Stimulated activated CD8-positive, alpha-beta memory T cell treated with anti-CD3 and anti-CD28 coated beads, Interleukin-7, amount 100 ng/mL, for 1 hour (primary cell): Measurements from ENCODE around the gene GLYAT.
"Not testable (repeated sequence)": the region's sequence is repeated elsewhere in the genome, so short reads cannot be mapped to it uniquely, and the experiment has no call there.

Experiments used
- DNase-seq, 2 donors: peaks; one replicate each; pipeline ENCODE4 v3.0.0-alpha.2; 2020; ENCODE audit warnings: low read depth in 2 of 2

Gene GLYAT

DNA sequence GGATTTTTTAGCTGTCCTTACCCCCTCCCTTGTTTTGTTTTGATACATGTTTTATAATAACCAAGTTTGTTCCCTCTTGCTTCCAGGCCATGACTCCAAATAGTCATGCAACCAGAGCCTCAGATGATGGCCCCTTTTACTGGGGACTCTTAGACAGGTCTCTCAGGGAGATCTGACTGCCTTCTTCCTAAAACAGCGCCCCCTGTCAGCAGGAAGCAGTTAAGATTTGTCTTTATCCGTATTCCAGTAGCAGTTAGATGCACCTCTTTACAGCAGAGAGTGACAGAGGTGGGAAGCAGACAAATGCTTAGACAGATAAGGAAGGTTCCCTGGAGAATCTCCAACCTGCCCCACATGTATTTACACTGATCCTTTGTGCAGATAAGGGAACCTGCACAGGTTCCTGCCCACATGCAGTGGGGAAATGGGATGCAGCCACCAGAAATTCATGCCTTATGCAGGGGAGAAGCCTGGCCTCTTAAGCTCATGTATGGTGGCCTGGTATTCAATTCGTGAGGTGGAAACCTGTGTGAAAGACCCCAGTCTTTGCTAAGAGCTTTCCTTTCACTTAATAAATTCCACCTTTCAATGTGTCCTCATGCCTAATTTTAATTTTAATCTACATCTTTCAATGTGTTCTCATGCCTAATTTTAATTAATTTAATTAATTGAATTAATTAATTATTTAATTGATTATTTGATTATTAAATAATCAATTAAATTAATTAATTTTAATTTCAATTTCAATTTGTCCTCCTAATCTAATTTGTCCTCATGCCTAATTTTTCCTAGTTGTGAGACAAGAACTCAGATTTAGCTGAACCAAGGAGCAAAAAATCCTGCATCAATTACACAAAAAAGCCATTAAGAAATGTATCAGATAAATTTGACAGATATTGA is 11.5 kb upstream of the GLYAT start:
- DNase-seq, result no peak

DNA sequence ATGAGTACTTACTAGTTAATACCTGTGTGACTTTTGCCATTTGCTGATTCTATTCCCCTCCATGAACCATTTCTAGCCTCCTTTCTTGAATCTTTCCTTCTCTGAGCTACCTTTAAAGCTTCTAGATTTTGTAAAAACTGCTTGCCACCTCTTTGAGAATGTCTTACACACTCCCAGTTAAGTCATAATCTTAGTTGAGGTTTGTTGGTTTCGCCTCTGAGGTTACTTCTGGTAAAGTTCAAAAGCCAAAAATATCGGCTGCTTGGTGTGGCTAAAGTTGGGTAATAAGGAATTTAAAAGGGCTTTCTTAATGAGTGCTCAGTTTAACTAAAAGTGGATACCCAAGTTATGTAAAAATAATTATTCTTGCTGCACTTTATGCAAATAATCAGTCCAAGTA is 10.4 kb upstream of the GLYAT start:
- DNase-seq, result no peak

DNA sequence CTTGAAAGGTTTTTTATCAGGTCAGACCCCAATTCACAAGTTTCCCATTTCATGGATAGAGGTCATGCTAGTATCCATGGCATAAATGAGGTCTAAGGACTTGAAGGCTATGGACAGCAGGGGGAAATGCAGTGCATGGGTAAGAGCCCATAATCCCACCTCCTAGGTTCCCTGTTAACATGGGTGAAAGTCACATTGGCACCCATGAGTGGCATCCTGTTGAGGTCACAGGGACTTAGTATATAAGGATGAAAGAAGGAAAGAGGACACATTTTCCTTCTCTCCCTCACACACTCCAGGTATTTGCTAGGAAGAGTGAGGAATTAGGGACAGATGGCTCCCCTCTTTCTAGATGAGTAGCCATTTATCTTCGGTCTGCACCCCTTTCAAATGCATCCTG is 9.4 kb upstream of the GLYAT start:
- no peak for DNase-seq

DNA sequence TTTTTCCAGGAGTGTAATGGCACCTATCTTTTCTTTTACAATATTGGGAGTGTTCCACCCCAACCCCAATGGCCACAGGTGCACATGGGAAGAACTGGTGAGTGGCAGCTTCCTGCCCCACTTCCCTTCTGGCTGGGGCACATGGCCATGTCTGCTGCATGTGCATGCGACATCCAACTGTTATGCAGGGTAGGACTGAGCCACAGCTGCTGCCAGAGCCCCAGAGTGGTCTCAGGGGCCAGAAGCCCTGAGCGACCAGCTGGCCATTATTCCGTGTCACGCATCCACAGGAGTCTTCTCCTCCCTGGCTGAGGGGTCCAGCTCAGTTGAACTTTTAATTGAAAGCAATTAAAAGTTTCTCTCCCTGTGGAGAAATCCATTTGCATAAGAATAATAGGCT is 8.7 kb upstream of the GLYAT start:
- DNase-seq, result no peak

DNA sequence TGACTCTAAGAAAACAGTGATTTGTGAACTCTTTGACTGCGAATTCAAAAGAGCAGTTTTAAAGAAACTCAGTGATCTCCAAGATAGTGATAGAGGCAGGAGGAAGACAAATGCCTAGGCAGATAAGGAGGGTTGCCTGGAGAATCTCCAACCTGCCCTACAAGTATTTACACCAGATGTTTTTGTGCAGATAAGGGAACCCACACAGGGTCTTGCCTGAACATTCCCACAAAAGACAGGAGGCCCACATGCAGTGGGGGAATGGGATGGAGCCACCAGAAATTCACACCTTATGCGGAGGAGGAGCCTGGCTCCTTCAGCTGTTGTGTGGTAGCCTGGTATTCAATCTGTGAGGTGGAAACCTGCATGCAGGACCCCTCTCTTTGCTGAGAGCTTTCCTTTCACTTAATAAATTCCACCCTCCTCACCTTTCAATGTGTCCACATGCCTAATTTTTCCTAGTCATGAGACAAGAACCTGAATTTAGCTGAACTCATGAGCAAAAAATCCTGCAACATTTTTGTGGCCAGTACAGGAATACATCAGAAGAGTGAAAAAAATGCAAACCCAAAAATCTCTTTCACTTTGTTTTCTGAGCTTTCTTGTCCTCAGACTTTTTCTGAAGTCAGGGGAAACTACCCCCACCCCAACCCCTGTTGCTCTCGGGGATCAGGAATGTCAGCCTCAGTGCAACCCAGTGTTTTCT is 8.1 kb upstream of the GLYAT start:
- DNase-seq, result no peak

DNA sequence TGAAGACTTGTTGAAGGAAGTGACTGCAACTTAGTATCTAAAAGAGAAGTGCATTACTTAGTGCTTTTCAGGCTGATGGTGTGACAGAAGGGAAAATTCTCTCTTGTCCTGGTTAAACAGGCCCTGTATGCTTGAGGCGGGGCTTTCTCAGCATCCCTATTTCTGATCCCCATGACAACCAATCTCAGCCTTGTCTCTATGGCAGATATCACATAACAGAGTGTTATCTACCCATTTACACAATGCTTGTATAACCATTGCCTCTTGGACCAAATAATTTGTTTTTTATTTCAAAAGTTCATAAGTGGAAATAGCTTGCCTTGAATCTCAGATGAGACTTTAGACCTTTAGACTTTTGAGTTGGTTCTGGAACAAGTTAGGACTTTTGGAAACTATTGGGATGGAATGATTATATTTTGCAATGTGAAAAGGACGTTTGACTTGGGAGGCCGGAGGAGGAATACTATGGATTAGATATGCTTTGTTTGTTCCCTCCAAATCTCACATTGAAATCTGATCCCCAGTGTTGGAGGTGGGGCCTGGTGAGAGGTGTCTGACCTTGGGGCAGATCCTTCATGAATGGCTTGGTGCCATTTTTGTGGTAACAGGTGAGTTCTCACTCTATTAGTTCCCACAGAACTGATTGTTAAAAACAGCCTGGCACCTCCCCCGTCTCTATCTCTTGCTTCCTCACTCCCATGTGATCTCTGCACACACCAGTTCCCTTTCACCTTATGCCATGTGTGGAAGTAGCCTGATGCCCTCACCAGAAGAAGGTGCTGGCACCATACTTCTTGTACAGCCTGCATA is 3.1 kb upstream of the GLYAT start:
- no peak for DNase-seq

DNA sequence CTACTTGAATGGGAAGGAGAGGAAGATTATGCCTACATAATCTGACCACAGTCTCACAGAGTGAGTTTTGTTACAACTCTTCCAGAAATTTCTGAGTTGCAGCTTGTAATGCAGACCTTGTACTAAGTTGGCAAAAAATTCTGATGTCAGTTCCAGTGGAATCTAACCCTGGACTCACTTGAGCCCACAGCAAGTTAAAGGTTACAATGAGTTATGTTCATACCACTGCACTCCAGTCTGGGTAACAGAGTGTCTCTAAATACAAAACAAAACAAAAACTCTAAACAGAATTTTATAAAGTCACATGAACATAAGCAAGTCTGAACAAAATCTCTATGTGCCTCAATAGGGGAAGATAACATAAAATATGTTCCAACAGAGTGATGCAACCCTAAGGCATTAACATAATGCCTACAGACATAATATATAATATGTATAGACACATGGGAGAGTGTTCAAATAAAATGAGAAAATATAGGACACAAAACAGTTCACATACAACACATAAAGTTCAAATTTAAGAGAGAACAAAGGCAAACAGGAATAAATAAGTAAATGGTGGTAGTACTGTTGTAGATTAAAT is 1.1 kb downstream of the GLYAT start:
- no peak for DNase-seq

DNA sequence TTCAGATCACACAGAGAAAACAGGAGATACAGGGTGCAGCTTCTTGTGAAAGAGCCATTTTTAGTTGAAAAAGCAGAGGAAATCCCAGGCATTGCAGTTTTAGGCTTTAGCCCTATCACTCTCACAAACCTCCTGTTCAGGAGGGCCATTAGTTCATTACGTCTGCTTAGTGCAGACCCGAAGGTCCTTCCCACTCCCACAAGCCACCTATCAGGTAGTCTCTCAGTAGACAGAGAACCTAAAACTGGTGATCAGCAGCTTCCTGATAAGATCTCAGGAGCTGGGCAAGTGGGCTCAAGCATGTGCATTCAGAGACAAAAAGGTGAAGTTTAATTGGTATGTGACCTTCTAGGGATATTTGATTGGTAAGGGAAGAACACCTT is 4.3 kb downstream of the GLYAT start:
- DNase-seq, result no peak

DNA sequence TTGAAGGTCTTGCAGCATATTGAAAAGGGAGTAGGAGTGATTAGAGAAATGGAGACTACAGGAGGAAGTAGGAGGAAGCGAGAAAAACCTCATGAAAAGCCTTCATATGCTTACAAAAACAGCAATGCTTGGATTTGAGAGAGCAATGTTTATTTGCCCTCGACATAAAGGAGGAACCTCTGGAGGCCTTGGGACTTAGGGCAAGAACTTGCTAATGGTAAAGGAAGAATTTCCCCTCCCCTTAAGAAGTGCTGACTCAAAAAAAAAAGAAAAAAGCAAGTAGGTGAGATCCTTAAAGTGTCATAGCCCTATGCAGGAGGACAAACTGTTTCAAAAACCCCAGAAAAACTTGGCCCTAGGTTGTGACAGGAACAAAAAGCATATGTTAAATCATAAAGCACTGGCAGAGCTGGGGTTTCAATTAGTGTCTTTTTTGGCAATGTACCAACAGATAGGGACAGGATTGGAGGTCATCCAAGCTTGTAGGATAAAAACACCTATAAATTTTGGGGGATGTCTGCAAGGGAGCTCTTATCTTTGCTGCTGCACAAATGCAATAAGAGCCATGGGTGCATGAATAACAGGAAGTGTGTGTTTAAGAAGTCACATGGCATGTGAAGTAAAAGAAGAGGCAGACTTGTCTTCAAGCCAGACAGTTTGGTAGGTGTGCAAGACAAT is 4.9 kb downstream of the GLYAT start:
- DNase-seq, result no peak

DNA sequence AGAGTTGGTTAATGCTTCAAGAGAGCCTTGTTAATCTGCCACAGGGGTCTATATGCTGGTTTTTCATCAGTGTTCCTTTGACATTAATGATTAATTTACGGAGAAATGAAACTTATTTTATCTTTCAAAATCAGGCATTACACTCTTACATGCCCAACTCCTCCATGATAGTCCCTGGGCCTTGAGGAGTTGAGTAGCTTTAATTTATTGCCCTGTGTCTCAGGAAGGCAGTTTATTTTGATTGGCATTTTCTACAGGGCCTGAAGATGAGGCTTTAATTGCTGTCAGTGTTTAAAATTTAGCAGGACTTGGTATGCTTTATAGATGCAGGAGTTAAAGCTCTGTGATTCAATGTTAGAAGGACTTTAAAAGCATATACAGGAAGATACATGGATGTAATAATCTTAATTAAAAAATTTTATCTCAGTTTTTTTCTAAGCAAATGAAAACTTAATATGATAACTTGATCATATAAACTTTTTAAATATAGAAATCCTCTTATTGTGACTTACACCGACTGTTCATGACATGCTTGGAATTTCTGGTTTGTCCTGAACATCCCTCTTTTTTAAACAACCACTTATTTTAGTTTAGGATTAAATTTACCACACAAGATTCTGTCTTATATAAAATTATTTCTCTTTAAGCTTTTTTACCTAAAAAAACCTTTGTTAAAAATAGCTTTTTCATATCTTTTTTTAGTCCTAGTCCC is 12.2 kb downstream of the GLYAT start:
- DNase-seq, result no peak

DNA sequence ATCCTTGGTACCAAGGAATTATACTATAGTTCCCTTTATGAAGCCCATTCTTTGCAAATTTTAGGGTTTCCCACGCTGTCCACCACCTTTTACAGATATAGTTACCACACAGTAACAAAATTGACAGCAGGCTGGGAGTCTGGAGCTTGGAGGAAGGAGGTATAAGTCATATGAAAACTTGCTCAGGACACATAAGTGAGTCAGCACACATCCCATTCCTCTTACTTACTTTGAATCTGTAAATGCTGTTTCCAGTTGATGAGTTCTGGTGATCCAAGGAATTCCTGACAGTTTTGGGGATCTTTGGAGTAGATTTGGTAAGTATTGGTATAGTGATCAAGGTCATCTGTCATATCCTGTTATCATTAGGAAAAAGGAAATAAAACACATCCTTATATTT is 19.2 kb downstream of the GLYAT start:
- no peak for DNase-seq

DNA sequence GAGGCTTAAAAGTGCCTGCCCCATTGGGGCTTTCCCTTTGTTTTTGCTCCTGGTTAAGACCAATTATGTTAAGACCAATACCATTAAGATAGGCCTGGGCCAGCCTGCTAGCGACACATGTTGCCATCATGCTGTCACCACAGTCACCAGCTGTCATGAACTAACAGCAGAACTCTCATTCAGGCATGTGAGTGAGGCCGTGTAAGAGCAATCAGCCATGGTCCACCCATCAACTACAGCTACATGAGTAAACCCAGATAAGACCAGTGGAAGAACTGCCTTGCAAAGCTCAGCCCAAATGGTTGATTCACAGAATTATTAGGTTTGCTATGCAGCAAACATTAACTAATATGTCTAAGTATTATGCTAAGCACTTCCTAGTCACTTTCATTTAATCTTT is 19.9 kb downstream of the GLYAT start:
- no peak for DNase-seq

DNA sequence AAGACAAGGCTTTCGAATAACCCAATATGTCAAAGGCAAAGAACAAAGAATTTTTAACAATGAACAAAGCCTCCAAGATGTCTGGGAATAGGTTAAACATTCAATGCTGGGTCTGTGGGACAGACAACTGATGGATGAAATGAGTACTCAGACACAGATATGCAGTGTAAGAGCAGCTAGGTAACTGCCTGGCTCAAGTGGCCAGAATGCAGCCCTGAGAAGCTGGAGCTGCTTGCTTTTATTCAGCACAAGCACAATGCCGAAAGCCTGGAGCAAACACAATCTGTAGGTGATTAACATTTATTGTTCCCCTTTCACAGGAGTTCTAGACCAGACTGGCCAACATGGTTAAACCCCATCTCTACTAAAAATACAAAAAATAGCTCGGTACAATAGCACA is 24.0 kb downstream of the GLYAT start:
- no peak for DNase-seq

DNA sequence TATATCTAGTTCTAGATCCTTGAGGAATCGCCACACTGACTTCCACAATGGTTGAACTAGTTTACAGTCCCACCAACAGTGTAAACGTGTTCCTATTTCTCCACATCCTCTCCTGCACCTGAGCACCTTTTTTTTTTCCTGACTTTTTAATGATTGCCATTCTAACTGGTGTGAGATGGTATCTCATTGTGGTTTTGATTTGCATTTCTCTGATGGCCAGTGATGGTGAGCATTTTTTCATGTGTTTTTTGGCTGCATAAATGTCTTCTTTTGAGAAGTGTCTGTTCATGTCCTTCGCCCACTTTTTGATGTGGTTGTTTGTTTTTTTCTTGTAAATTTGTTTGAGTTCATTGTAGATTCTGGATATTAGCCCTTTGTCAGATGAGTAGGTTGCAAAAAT is 34.9 kb downstream of the GLYAT start:
- DNase-seq, result not testable (repeated sequence)

DNA sequence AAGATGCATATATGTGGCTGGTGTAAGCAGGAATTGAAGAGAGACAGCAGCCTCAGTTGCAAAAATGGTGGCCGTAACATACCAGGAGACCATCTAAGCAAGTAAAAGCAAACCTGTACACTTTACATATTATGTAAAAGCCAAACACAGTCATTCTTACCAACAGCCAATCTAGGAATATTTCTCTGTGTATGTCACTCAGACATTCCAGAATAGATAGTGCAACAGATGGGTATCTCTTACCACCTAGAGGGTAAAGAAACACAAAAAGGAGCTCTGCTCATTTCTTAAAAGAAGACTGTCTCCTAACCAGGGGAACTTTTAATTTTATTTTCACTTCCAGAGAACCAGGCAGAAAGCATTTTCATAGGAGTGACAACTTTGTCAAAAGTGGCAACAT is 38.7 kb downstream of the GLYAT start:
- DNase-seq, result no peak

DNA sequence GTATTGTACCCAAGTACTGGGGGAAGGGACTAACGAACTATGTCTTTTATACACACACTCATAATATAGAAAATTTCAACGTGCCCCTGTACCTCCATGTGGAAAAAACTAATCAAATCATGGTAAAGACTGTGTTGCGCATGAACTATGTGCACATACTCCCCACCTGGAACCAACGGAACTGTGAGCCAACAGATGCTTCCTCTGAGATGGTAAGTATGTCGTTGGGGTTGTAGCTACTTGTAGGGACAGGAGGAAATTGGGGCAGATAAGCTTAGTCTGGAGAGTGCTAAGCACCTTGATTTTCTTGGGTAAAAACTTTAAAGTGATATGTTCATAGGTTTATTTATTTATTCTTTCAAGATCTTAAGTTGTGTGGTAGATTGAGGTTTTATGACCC is 40.1 kb downstream of the GLYAT start:
- DNase-seq, result no peak

DNA sequence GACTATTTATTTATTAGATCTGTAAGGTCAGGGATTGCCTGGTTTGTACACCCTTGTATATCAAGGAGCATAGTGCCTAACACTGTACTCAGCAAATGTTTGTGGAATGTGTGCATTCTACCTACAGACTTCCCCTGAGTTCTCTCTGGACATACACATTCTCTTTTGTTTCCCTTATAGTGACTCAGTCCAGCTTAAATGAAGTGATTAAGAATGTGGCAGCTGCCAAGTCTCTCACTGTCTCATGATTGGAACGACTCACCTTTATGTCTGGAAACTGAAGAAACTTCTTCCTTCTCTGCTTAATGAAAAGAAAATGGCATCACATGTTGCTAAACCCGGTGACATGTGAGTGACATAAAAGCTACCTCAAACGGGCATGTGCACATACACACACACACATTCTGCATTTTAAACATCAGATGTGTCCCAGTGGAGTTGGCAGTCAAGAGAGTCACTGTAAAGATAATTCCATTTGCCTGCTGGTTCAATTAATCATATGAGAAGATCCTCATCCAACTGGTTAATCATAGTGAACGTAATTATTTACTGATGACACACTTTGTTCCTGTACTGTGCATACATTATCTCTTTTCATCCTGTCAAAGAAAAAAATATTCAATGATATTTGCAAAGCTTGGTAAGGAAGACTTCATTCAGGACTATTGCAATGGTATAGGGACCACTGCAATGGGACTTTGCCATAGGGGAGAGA is 42.8 kb downstream of the GLYAT start:
- DNase-seq, result no peak

DNA sequence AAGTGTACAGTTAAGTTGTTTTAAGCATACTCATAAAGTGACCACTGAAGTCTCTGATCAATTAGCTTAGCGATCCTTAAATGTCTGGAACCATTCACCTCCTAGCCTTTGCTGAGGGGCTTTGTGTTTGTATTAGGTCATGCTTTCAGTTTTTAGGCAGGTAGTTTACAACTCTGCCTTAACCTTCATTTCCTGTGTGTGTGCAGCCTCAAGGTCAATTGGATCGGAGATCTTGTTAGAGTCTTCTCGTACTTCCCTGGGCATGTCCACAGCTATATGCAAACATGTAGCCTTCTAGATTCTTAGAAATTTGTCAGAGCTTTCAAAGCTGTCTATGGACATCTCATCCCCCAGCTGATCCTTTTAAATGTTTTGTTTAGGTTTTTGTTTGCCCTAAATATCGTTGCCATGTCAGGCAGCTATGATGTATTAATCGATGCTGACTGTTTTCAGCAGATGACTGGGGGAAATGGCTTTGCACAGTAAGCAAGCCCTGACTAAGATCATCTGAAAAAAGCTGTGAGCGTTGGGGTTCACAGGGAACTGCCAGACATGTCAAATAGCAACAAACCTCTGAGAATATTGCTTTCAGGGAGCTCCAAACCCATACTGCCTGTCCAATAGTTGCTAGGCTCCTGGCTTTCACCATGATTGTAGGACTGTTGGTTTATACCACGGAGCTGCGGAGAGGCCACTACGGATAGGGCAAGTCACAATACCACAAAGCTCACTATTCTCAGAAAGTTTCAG is 45.6 kb downstream of the GLYAT start:
- DNase-seq, result no peak

DNA sequence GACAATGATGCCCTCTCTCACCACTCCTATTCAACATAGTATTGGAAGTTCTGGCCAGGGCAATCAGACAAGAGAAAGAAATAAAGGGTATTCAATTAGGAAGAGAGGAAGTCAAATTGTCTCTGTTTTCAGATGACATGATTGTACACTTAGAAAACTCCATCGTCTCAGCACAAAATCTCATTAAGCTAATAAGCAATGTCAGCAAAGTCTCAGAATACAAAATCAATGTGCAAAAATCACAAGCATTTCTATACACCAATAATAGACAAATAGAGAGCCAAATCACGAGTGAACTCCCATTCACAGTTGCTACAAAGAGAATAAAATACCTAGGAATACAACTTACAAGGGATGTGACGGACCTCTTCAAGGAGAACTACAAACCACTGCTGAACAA is 49.1 kb downstream of the GLYAT start:
- not testable (repeated sequence) for DNase-seq

DNA sequence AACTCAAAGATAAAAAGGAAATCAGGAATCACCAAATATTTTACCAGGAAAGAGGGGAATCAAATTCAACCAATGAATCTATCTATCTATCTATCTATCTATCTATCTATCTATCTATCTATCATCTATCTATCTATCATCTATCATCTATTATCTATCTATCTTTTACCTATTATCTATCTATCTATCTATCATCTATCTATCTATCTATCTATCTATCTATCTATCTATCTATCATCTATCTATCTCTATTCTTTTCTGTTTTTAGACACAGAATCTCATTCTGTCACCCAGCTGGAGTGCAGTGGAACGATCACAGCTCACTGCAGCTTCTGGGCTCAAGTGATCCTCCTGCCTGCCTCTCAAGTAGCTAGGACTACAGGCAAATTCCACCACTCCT is 54.2 kb downstream of the GLYAT start:
- DNase-seq, result not testable (repeated sequence)
